Right renal pelvis (tissue), 4 donors: ENCODE measurements around the gene FLT3. TPM values are rescaled to one million over a fixed set of nuclear protein-coding genes. Genes with fewer than 3 reads are reported as not detected.

ENCODE experiments used
- DNase-seq, 4 donors: peaks; one replicate each; pipeline ENCODE4 v3.0.0-alpha.2; 2013; ENCODE audit warnings: low read depth in 4 of 4, low spot score in 3 of 4, missing footprints in 1 of 4
- polyA plus RNA-seq, 4 donors: library from polyadenylated mRNA; unstranded; fragments of 120-200 nt; gene quantifications; one replicate each; pipeline ENCODE4 v1.2.1, GENCODE V29; 2013; ENCODE audit not compliant: insufficient read length in 4 of 4

FLT3 gene
- polyA plus RNA-seq, 4 donors, result 0.19 to 0.41 (median 0.33) TPM

DNA sequence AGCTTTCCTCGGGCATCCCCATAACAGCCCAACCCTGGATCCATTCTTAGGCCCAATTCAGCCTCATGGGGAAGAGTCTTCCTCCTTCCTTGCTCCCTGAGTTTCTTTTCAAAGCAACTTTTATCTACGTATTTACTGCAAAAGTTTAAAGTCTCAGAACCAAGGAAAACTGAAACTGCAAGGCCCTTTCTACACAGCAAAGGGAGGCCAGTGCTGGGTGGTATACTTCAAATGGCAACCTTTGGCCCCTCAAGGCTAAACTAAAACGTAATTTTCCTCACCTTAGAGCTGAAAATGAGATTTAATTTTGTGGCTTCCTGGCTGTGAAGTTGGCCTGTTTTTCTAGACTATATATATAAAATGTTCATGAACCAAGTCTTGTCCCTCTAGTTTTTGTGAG, 136.9 kb downstream of the FLT3 start:
- no peak for DNase-seq

GRCh38 chr13:27962982-27963381, 137.4 kb downstream of the FLT3 start:
- DNase-seq, result no peak

DNA sequence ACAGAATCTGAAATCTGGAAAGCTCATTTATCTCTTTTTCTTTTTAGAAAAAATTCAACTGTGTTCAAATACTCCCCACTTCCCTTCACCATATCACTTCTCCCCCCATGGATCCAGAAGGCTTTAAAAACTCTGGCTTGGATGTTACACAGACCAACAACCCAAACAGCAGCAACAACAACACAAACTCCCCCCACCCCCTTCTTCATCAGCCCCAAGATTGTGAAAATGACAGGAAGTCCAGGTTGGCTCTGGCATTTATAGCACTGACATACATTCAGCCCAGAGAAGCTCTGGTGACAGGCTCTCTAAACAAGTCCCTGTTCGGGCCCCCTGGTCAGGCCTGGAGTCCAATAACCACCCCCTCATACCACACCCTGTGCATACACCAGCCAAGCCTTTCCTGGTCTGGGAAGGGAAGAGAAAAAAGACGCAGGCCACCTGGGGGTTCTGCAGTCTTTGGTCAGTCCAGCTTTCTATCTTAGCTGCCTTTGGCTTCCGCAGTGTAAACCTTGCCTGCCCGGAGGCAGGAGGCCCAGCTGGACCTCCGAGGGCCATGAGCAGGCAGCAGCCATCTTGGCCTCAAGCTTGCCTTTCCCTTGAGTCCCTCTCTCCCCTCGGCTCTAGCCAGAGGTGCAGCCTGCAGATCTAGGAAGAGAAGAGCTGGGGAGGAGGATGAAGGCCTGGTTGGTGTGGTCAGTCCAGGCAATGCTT, 138.1 kb downstream of the FLT3 start:
- no peak for DNase-seq

GRCh38 chr13:27961227-27962085, 138.9 kb downstream of the FLT3 start:
- DNase-seq, result no peak

DNA sequence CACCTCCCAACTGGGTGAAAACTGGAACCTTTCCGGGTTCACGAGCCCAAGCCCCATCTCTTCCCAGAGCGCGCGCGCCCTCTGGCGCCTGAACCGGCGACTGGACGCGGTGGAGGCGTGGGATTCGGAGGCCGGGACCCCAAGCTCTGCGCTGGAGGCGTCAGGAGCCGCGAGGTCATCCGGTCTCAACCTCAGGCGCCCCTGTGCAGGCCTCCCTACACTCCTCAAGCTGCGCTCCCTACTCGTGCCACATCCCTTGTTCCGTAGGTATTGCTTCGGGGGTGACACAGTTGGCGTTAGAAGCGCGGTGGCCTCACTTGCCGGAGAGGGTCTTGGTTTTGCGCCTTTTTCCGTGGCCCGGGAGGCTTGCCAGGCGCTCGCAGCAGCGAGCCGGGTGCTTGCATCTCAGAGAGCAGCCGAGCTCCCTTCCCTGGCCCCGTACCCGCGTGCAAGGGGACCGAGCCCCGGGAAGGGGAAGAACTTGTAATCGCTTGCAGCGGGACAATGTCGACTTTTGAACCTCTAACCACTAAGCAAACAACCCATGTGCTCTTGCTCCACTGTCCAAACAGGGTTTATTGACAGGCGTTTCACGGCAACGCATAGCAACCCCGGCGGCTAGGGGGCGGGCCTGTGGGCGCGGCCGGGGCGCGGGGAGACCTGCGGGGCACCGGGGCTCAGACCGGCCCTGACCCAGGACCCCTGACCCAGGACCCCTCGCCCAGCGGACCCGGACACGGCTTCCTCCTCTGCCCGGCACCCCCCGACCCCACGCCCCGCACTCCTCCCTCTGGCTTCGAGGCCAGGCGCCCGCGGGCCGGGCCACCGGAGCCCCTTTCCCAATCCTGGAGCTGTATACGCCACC, 139.8 kb downstream of the FLT3 start:
- DNase-seq, result no peak

- DNase-seq, result no peak
Measured at GRCh38 chr13:27959976-27960361, 140.4 kb downstream of the FLT3 start.

DNA sequence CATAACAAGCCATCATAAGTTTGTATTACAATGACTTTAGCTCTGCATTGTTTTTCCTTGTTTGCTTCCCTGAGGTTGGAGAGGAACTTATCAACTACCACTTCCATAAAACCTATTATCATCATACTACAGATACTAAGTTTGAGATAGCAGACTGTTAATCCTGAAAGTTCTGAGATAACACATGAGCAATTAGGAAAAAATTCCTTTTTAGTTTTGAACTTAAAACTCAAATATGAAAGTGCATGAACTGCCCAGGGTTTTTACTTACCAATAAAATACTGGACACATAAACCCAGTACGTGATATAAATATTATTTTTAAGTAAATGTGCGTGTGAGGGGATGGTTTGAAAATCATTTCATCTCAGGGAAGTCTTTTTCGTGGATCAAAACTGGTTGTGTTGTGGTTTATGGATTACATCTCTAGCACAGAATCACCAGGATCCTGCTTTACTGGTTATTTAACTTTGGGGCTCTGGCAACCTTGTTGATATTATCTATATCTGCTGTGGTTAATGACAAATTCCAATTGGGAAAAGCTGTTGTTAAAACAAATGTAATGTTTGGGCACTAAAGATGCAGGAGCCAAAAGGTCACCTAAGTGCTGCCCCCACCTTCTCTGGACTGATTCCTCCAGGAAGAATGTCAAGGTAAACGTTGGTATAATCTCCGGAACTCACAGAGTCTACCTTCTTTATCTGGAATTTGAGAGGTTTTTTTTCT, 143.6 kb downstream of the FLT3 start:
- no peak for DNase-seq

- DNase-seq, result no peak
Measured at GRCh38 chr13:27955014-27955591, 145.3 kb downstream of the FLT3 start.

GRCh38 chr13:27954406-27954851, 145.9 kb downstream of the FLT3 start:
- DNase-seq, result no peak

GRCh38 chr13:27953676-27954405, 146.5 kb downstream of the FLT3 start:
- peak; percentile 61 to 83 (median 69) for DNase-seq

Other genes with a start within 250 kb of the FLT3 start
- not detected for gene PDX1, start 180.6 kb downstream of the FLT3 start, polyA plus RNA-seq
- gene CDX2, start 131.3 kb downstream of the FLT3 start, polyA plus RNA-seq, result not detected
- gene URAD, start 111.9 kb downstream of the FLT3 start, polyA plus RNA-seq, result not detected
- gene PAN3, start 38.0 kb upstream of the FLT3 start, polyA plus RNA-seq, result 10 to 100 TPM; 48.6 to 61.0 (median 54.4) TPM